GM12865 (cell line): ENCODE measurements around the gene GUCY1B1.

Experiments used
- DNase-seq: peaks from one replicate; pipeline ENCODE4 v3.0.0; 2010; ENCODE audit warnings: low read depth
- H3K4me3 ChIP-seq: 2 replicates; pipeline ENCODE4 v1.5.1; 2011; ENCODE audit warnings: mild to moderate bottlenecking, low read depth, low read length, control low read depth
- CTCF ChIP-seq: IDR thresholded peaks from 2 replicates; pipeline ENCODE4 v1.5.1; 2011; ENCODE audit warnings: low read length, control low read depth, low read depth, inconsistent platforms; ENCODE audit not compliant: insufficient read depth; ENCODE audit errors: missing control alignments

GUCY1B1 gene

DNA sequence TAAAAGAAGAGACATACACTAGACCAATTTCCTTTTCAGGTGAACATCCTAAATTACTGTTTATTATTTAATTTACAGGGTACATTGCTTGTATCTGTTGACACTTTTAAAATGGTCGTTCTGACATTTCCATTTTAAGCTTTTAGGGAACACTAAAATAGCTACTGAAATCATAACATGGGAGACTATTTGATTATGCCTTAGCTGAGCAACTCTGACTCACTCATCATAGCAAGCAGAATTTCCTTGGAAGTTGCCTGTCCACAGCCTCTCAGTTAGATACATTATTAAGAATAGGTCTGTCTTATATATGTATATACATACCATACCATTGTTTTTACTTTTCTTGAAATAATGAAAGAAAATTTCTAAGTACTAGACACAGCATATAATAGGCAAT is 22.0 kb downstream of the GUCY1B1 start:
- no peak overlapping the region for H3K4me3 ChIP-seq
- no peak for DNase-seq
- TF ChIP-seq CTCF = no peak

DNA sequence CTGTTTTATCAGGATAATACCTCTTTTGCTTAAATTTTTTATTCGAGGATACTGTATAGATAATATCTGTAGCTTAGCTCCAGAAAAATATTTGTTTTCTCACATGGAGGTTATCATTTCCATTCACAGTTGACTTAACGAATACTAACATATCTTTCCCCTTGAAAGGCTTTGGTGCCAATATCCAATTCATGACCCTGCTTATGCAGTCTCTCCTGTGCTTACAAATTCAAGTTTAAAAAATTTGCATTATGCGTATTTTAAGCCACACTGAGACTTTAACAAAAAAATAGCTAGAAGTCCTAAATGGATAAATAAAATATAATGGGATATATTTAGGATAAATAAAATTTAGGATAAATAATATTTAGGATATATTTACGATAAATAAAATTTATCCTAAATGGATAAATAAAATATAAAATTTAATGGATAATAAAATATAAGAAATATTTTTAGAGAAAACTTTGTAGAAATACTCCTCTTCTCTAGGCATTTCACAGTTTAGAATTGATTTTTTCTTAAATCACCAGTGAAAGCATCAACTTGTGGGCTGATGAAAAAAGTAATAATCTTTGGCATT is 22.5 kb downstream of the GUCY1B1 start:
- H3K4me3 ChIP-seq = no peak overlapping the region
- DNase-seq = no peak
- TF ChIP-seq CTCF = no peak

GRCh38 chr4:155784637-155785036 is 25.8 kb downstream of the GUCY1B1 start:
- DNase-seq = no peak
- no peak for TF ChIP-seq CTCF

GRCh38 chr4:155785828-155786227 is 27.0 kb downstream of the GUCY1B1 start:
- no peak overlapping the region for H3K4me3 ChIP-seq
- TF ChIP-seq CTCF = no peak
- no peak for DNase-seq

More at GRCh38 chr4:155784637-155785036, 25.8 kb downstream of the GUCY1B1 start:
- H3K4me3 ChIP-seq = no peak overlapping the region

DNA sequence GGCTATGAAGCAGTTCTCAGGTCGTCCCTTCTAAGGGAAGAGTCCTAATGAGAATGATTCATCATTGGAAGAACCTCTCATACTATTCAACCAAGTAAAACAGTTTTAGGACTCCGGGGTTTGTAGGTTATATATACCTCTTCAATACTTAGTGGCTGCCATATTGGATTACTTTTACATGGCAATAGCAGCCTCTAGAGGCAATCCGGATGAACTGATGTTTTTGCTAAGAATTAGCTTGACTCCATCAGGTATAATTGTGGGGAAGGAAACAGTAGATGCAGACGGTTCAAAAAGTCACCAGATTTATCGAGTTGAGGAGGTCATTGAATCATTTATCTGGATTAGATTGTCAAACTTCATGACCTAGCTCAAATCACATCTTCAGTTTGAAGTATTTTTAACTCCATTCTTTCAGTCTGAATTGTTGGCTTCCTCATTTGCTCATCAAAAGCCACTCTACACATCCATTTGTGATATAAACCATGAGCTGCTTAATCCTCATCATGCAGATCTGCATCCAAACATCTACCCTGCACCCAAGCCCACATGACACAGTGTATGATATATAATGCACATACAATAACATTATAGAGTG is 28.4 kb downstream of the GUCY1B1 start:
- DNase-seq = peak; percentile 79
- peak; percentile 90 for TF ChIP-seq CTCF
- H3K4me3 ChIP-seq = no peak overlapping the region

- H3K4me3 ChIP-seq = peak overlapping the region; percentile 7
- no peak for TF ChIP-seq CTCF
- peak; percentile 52 for DNase-seq
Observed at GRCh38 chr4:155789391-155789790, 30.6 kb downstream of the GUCY1B1 start.

DNA sequence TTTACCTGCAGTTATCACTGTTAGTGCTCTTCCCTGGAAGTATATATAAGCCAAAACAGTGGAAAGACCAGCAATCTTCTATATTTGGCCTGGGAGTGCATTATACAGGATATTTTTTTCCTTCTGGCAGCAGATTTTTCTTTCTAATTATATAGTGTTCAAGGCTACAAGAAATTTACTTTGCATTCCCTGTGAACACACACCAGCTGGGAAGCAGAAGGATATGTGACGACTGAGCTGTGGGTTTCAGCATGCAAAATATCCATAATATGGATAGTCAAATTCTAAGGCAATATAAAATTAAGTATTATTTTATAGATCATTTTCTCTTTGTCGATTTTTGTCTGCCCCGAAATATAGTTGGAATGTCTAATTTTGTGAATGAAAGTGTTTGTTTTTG is 31.2 kb downstream of the GUCY1B1 start:
- DNase-seq = no peak
- H3K4me3 ChIP-seq = no peak overlapping the region
- no peak for TF ChIP-seq CTCF
